Stimulated activated CD4-positive, alpha-beta T cell treated with anti-CD3 and anti-CD28 coated beads, Interleukin-4, amount 100 ng/mL, for 4 hours (primary cell): Measurements from ENCODE around the gene RBBP6.
A peak's percentile ranks its signal among the peaks of the same experiment; 100 is the strongest.

ENCODE experiments used
- DNase-seq, 2 experiments: peaks; one replicate each; pipeline ENCODE4 v3.0.0-alpha.2; 2020

Gene RBBP6

GRCh38 chr16:24525970-24526559 is 13.3 kb upstream of the RBBP6 start:
- DNase-seq: no peak

GRCh38 chr16:24526701-24527495 is 12.5 kb upstream of the RBBP6 start:
- no peak for DNase-seq

GRCh38 chr16:24531166-24531565 is 8.2 kb upstream of the RBBP6 start:
- DNase-seq: no peak

- DNase-seq: no peak
These were observed 4.7 kb upstream of the RBBP6 start for GRCh38 chr16:24534620-24535019.

GRCh38 chr16:24535827-24536226 is 3.5 kb upstream of the RBBP6 start:
- DNase-seq: no peak

GRCh38 chr16:24536671-24537070 is 2.7 kb upstream of the RBBP6 start:
- no peak for DNase-seq

- no peak for DNase-seq
These were observed 1.7 kb upstream of the RBBP6 start for GRCh38 chr16:24537474-24538337.

- DNase-seq: no peak
These were observed 541 bp upstream of the RBBP6 start for GRCh38 chr16:24538756-24539294.

- DNase-seq: peak; percentile 29 to 51
These were observed 660 bp downstream of the RBBP6 start for GRCh38 chr16:24539850-24540601.

- peak in 1 of 2 experiments; percentile 7 for DNase-seq
These were observed 1.3 kb downstream of the RBBP6 start for GRCh38 chr16:24540602-24541210.

- DNase-seq: no peak
These were observed 2.0 kb downstream of the RBBP6 start for GRCh38 chr16:24541233-24541933.

- DNase-seq: no peak
These were observed 4.6 kb downstream of the RBBP6 start for GRCh38 chr16:24543949-24544348.

- no peak for DNase-seq
These were observed 5.3 kb downstream of the RBBP6 start for GRCh38 chr16:24544640-24545039.

GRCh38 chr16:24550295-24550694 is 10.9 kb downstream of the RBBP6 start:
- no peak for DNase-seq

- no peak for DNase-seq
These were observed 13.4 kb downstream of the RBBP6 start for GRCh38 chr16:24552705-24553246.

GRCh38 chr16:24553983-24554382 is 14.6 kb downstream of the RBBP6 start:
- no peak for DNase-seq

- no peak for DNase-seq
These were observed 16.0 kb downstream of the RBBP6 start for GRCh38 chr16:24555346-24555872.

GRCh38 chr16:24562811-24563210 is 23.4 kb downstream of the RBBP6 start:
- no peak for DNase-seq

GRCh38 chr16:24568392-24568791 is 29.0 kb downstream of the RBBP6 start:
- DNase-seq: no peak

- no peak for DNase-seq
These were observed 31.7 kb downstream of the RBBP6 start for GRCh38 chr16:24571096-24571495.

- DNase-seq: no peak
These were observed 32.7 kb downstream of the RBBP6 start for GRCh38 chr16:24572069-24572468.
